ENCODE results near the gene CHRNE.

GRCh38 chr17:4884489-4884888 is 18.4 kb downstream of the CHRNE start:
- TF ChIP-seq CTCF (conservative IDR thresholded peaks at IDR 0.05; ENCODE audit: low read length) (no peak), EZH2phosphoT487 (IDR thresholded peaks at IDR 0.05; ENCODE audit: borderline replicate concordance, low read depth, low read length) (no peak)

Measured in OCI-LY7 (cell line).